GM21737 (cell line): ENCODE results near the gene B3GNT8.
"Not testable (repeated sequence)": the region's sequence is repeated elsewhere in the genome, so short reads cannot be mapped to it uniquely, and the experiment has no call there.

Experiments used
- ATAC-seq: cut with Tn5 transposase; IDR thresholded peaks from one replicate; pipeline ENCODE4 v1.9.1; 2021; ENCODE audit warnings: mild to moderate bottlenecking, moderate library complexity; ENCODE audit not compliant: unreplicated experiment

B3GNT8 gene

GRCh38 chr19:41395355-41395754, 31.8 kb downstream of the B3GNT8 start:
- ATAC-seq, result no peak

DNA sequence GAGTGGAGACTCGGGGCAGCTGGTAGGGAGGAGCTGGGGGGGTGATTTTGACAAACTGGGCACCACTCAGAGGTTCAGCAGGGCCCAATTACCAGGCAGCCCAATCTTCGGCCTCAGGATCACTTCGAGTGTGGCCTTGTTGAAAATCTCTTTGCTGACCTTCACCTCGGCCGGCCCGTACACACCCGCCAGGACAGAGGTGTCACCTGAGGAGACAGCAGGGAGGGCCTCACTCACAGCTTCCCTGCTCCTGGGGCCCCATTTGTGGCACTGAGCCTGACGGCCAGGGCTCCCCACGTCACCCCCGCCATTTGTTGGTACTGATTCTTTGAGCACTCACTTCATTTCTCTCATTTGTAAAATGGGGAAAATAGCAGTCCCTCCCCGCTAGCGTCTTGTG, 34.4 kb downstream of the B3GNT8 start:
- ATAC-seq, result no peak

DNA sequence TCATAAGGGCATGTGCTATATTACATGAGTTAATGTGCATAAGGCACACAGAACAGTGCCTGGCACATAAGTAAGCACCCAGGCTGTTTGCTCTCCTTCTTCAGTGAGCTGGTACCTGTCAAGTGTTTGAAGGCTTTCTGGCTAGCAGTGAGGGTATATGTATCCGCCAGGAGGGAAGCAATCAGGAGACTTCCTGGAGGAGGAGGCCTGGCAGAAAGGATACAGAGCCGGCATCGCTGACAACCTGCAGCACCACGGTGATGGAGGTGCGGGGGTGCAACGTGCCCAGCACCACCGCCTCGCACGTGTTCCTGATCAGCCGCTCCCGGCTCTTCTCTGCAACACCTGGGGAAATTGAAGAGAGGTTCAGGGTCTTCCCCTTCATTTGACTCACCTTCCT, 35.6 kb downstream of the B3GNT8 start:
- ATAC-seq, result no peak

DNA sequence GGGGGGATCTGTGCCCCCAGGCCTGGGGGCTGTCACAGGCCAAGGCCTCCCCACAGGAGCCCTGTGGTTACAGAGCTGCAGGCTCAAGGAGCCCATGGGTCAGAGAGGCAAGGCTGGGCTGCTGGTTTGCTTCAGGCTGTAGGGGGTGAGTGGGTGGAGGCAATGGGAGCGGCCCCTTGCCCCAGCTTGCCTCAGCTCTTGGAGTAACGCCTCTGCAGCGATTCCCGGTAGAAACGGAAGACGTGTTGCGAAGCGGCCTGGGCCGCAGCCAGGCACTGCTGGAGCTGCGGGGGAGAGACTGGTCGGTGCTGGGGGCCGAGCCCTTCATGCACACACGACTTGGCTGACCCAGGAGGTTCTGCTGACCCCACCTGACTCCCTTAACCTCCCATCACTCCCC, 40.7 kb downstream of the B3GNT8 start:
- ATAC-seq, result no peak

- ATAC-seq, result no peak
These were observed 42.8 kb downstream of the B3GNT8 start for GRCh38 chr19:41384351-41384750.

GRCh38 chr19:41381536-41381935, 45.6 kb downstream of the B3GNT8 start:
- ATAC-seq, result not testable (repeated sequence)

DNA sequence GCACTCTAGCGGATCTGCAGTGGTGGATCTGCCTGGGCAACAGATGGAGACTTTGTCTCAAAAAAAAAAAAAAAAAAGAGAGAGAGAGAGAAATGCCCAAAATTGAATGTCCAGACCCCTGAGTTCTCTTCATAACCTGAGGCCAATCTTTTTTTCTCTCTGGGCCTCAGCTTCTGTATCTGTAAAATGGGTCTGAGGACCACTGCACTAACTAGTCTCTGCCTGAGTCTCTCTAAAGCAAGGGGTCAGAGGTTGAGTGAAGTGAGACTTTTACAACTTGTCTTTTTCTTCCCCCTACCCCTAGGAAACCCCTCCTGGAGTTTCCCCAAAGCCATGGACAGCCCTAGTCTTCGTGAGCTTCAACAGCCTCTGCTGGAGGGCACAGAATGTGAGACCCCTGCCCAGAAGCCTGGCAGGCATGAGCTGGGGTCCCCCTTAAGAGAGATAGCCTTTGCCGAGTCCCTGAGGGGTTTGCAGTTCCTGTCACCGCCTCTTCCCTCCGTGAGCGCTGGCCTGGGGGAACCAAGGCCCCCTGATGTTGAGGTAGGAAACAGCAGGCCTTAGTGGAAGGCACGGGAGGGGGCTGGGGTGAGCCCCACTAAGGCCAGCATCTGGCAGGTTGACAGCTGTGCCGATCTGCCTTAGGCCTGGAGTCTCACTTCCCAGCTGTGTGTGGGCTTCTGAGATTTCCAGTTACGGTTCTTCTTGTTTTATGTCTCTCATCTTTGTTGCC, 49.0 kb downstream of the B3GNT8 start:
- peak; percentile 80 for ATAC-seq

GRCh38 chr19:41376998-41377365, 50.2 kb downstream of the B3GNT8 start:
- no peak for ATAC-seq

- ATAC-seq, result no peak
These were observed 50.8 kb downstream of the B3GNT8 start, which contains the start of gene TMEM91 for GRCh38 chr19:41376241-41376997. TSS of gene TMEM91 (plus strand) at chr19:41376533. CDS start at chr19:41378310, 1,777 bp downstream.
